HG03097 (cell line): ENCODE data around the gene FOXQ1.
"Not testable (repeated sequence)": the region's sequence is repeated elsewhere in the genome, so short reads cannot be mapped to it uniquely, and the experiment has no call there.

Source experiments
- ATAC-seq: cut with Tn5 transposase; IDR thresholded peaks from one replicate; pipeline ENCODE4 v1.9.1; 2021; ENCODE audit not compliant: unreplicated experiment, low FRiP score

Gene FOXQ1

DNA sequence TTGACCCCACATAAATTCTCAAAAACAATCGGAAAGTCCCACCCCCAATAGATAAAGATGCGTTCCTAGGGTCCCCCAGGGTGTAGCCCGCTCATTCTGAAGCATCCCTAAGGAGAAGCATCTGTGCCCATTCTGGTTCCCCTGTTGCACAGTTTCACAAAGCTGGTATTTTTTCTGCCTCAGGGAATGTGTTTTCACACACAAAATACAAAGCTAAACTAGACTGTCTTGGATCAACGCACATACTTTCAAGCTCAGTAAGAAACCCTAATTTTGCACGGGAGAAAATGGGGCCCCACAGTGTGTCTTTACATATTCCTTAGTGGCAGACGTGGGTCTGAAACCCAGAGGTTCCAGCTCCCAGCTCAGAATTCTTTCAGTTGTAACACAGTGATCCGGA is 6.1 kb downstream of the FOXQ1 start:
- ATAC-seq, result no peak

DNA sequence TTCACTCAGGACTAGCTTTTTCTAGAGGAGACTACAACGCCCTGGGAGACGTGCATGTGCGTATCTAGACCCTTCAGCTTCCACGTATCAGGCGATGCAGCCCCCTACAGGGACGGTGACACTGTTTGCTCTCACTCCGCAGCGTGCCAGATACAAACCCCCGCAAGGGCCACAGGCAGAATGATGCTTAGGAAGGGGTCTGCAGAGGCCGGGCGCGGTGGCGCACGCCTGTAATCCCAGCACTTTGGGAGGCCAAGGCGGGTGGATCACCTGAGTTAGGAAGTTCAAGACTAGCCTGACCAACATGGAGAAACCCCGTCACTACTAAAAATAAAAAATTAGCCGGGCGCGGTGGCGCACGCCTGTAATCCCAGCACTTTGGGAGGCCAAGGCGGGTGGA is 6.7 kb downstream of the FOXQ1 start:
- ATAC-seq, result not testable (repeated sequence)

DNA sequence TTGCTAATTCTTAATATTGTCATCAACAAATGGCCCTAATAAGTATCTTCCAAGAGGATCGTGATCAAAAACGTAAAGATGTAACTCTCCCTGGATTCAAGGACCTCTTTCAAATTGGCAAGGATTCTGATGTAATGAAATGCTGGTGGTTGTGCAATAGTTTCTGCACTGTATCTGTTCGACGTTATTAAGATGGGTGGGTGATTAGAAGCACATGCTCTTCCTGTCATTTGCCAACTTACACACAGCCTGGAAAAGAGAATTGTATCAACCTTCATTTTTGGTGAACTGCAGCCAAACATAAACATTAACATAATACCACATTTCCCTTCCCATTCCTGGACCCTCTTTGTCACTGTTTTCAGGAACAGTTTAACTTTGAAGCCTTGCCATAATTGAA is 9.8 kb downstream of the FOXQ1 start:
- no peak for ATAC-seq

DNA sequence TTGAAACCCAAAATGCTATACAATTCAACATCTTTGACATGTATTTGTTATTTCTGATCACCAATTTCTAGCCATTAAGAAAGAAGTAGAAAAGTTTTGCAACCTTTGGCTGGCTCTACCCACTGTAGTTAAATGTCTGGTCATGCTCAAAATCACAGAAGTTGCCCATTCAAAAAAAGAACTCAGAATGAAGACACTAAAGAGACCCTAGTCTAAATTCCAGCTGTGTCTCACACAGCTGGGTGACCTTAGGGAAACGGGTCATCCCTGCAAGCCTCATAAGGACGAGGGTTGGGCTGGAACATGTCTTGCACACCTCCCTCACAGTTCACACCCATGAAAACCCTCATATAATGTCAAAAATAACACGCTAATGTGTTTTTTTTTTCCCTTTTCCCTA is 10.3 kb downstream of the FOXQ1 start:
- no peak for ATAC-seq

DNA sequence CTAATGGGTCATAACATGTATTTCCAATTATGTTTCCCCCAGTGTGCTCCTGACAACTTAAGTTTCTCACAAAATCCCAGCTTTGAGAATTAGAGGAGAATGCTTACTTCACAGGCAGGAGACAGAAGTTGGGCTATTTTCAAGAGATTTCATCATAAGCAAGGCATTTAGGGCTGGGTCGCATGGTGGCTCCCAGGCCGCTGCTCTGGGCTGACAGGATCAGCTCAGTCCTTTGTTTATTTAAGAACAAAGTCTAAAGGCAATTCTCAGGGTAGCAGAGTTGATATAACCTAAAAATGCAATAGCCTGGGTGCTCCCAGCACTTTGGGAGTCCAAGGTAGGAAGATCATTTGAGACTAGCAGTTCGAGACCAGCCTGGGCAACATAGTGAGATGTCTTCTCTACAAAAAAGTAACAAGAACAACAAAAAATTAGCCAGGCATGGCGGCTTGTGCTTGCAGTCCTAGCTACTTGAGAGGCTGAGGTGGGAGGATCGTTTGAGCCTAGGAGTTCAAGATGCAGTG is 10.9 kb downstream of the FOXQ1 start:
- ATAC-seq, result no peak

DNA sequence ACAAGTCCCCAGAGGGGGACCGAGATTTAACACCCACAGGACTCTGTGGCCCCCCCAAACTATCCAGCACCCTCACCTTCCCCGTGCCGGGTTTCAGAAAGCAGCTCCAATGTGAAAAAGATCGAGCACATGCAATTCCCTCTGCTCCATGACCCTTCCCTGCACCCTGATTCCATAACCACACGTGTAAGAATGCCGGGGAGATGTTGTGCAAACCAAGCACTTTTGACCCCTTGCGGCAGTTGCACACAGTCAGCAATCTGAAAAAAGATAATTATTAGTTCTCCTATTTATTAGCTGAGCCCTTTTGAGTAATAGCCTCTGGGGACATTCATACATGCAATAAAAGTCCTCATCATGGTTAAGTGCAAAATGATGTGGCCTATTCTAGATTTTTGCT is 13.0 kb downstream of the FOXQ1 start:
- ATAC-seq, result no peak

DNA sequence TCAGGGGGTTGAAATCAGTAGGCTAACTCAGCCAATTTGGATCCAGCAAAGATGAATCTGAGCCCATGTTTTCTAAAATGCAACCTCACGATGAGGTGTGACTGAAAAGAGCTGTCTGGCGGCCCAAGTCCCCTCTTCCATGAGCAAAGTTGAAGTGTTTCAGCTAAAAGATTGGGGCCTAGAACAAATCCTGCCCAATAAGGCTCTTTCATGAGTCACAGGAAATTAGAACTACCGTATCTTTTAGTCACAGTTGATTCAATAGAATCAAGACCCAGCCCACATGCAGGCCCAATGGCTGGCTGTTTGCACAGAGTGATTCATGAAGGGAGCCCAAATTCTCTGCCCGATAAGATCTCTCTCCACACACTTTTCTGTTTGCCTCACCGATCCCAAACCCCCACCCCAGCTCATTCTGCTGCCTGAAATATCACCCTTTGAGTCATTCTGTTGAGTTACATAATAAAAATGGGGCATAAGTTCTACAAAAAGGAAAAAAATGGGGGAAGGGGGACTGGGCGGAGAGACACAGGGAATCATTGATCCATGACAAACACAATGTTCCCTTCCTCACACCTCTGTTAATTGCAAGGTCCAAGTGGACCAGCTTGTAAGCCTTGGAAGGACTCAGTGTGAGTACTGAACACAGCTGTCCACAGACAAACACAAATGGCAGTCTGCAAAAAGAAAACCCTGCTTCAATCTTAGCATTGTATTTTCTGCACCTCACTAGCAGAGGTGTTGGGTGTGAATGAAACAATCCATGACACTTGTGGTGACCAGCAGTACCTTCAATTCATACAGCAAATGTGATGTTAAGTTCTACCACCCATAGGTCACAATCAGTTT is 13.8 kb downstream of the FOXQ1 start:
- ATAC-seq, result no peak

DNA sequence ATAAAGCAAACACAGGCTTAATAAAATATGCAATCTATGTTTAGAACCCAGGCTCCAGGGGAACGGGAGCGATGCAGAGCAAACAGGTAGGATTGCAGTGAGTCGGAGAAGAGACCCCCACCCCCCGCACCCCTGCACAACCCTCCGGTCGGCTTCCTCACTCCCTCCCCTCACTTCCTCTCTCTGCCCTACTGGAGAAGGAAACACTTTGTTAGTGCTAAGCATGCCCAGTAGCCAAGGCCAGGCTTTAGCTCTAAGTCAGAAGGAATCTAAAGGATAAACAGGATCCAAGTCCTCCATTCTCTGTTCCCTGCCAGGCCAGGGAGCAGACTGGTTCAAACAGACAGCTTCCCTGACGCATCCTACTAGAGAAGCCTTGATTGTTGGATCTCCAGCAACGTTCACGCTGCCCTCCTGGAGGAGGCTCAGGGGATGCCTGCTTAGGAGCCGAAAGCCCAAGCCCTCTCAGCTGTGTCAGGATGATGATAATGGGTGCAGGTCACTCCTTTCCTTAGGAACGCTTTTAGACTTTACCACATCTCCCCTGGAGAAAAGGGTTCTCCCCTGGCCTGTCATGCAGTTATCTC is 14.7 kb downstream of the FOXQ1 start:
- no peak for ATAC-seq

DNA sequence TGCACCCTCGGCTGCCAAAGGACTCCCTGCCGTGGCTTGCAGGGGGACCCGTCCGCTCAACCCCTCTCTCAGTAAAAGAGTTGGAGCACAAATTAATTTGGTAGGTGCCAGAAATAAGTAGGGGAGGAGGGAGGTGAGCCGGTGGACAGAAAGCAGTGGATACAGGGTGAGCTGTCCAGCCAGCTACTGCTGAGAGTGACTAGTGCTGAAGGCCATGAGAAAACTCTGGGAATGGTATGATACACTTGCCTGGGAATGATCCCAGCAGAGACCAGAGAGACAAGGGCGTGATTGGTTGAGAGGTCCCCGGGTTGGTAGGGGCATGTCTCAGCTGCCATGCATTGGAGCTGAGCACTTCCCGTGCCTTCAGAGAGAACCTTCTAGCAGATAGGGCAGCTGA is 15.7 kb downstream of the FOXQ1 start:
- ATAC-seq, result no peak

DNA sequence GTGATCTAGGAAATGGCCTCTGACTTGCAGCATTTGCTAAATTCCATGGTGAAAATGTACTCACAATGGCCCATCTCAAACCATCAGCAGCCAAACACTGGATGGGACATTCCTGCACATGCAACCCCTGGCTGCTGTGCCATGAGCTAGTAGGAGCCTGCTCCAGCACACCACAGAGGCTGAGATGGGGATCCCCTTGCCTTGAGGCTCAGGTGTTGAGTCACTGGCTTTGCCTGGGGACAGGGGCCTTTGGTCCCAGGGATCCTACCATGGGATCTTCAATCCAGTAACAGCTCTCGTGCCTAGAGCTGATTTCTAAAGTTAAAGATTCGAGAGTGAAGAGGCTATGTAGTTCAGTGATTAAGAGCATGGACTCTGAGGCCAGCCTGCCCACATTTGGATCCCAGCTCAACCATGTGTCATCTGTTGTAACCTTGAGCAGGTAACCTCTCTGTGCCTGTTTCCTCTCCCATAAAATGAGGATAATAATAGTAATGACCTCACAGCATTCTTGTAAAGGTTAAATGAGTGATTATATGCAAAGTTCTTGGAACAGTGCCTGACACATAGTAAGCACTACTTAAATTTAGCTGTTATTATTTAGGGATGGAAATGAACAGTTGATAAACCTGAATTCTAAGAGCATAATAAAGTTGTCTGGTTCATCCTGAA is 16.4 kb downstream of the FOXQ1 start:
- no peak for ATAC-seq

DNA sequence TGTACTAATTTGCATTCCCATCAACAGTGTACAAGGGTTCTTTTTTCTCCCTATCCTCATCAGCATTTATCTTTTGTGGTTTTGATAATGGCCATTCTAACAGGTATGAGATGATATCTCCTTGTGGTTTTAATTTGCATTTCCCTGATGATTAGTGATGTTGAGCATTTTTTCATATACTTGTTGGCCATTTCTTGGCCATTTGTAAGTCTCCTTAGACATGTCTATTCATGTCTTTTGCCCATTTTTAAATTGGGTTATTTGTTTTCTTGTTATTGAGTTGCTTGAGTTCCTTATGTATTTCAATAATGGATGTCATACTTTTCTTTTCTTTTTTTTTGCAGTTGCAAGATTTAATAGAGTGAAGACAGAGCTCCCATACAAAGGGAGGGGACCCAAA is 17.8 kb downstream of the FOXQ1 start:
- no peak for ATAC-seq

DNA sequence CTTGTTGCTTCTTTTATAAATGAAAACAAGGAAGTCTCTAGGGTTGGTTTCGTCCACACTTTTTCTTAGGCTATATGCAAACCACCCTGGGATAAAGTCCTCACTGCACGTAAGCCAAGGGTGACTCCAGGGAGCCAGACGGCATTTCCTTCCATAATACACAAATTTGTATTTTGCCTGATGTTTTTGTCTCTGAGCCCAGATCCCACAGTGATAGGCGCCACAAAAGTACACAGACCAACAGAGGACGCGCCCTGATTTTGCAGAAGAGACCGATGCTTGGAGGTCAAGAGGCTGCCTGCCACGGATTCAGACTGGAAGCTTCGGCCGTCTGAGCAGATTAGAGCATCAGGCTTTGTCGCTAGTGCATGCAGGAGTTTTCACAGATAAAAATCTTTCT is 22.8 kb downstream of the FOXQ1 start:
- ATAC-seq, result no peak

DNA sequence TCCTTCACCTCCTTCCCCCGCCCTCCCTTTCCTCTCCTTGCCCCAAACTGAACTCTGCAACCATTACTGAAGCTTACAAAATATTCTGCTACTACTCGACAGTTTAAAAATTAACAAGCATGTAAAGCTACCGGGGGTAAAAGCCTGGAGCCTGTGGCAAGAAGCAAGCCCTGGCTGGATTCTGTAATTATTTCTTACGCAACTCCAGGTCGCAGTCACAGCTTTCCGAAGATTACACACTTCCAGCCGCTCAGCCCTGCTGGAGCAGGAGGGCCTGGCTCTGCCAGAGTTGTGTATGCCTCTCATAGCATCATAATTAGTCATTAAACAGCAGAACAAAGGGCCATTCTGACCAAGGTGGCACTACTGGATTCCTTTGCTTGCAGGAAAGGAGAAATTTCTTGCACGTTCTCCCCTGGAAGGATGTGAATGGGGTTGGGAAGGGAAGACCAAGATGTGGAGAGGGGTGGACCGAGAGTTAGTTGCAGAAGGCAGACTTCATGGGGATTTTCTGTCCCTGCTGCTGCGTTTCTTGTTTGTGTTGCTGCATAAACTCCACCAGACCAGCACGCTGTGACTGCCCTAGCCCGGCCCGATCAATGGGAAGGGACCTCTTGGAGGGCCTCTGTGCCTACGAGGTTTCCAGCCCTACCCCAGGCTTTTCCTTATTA is 23.6 kb downstream of the FOXQ1 start:
- ATAC-seq, result no peak

DNA sequence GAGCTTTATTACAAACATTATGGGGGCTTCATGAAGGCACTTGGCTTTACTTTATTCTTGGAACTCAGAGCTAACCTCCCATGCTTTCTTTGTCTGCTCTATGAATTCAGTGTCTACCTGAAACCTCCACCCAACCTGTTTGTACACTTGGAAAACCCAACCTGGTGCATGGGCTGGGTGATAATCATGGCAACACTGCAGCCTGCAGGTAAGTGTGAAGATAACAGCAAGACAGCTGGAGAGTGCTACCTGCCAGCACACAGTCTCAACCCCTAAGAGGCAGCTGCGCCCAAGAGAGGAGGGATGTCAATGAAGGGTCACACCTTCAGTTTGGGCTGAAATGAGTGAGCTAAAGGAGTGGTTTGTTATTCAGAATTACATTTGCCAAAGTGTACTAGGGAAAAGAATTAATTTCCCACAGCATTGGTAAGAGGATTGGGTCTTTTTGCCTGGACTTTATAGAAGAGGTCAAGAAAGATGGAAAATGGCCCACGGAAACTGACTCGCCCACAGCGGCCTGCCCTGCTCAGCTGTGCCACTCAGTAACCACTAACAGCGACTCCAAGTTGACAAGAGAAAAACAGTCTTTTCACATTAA is 24.4 kb downstream of the FOXQ1 start:
- no peak for ATAC-seq

DNA sequence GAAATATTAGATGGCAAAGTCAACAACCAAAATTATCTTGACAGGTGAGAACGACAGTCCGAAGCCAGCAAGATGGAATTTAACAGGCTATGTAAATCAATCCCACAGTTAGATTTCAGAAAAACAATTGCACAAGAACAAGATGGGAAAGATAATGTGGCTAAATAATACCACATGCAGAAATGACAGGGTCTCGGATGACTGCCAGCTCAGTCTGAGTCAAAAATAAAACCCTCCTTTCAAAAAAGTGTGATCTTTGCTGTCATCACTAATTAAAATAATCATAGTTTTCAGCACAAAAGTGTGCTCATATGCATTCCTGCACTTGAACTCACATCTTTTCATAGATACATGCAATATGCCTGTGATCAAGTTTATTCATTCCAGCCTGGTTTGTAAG is 25.9 kb downstream of the FOXQ1 start:
- no peak for ATAC-seq

DNA sequence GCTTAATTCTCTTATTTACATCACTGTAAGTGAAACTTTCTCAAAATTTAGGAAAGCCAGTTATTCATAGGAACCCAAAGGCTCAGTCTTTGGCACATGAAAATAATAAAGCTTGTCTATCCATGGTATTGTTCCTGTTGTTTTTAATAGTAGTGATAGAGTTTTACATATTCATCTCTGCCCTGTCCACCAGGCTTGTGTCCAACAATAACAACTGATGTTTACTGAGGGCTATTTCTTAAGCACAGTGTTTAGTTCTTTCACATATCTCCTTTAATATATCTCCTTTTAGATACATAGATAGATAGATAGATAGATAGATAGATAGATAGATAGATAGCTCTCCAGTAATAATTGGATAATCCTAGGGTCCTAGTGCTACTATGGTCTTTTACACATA is 34.2 kb downstream of the FOXQ1 start:
- ATAC-seq, result no peak

DNA sequence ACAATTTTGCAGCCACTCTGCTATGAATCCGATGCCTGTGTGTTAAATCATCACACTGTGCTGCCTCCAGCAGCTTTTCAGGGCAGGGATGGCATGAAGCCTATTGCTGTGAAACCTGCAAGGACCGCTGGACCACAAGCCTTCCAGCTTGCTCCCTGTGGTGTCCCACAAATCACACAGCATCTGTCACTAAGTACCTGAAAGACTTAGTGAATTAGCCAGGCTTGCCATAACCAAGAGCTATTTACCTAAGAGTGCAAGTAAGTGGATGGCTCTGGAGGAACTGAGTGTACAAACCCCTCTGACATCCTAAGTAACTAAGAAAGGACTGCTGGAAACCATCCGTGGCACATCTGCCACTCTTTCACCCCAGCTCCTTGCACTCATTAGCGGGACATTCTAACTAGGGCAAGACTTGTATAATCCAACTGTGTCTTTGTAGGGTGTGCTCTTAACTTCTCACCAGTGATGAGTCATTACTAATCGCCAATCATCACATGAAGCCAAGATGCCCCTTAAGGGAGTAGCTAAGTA is 34.7 kb downstream of the FOXQ1 start:
- no peak for ATAC-seq

DNA sequence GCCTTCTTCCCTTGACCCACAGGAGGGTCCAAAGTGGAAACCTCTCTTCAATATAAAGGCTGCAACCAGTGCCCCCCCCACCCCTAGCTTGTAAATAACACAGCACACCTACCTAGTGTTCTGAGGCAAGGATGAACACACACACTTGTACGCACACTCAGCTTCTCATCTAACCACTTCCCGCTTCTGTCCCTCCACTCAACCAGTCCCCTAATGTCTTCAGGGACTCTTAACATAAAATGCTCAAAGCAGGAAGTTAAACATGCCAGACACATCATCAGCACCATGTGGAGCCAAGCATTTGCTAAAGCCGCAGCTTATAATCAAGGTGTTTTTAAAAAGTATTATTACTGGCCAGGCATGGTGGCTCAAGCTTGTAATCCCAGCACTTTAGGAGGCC is 35.3 kb downstream of the FOXQ1 start:
- ATAC-seq, result no peak

DNA sequence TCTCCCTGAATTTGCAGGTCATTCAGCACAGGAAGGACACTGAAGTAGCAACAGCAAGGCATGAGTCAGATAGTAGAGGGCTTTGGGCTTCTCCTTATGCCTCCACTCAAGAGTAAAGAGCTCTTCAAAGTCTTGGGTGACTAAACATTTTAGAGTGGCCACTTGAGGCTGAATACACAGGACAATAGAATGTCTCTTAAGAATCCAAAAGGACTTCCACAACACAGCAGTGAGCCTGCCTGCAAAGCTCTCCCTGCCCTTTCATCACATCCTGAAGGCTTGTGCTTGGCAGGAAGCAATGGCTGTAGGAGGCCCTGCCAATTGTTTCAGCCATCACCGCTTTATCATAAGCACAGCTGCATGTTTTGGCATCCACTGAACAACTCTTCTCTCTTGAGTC is 36.8 kb downstream of the FOXQ1 start:
- ATAC-seq, result no peak

DNA sequence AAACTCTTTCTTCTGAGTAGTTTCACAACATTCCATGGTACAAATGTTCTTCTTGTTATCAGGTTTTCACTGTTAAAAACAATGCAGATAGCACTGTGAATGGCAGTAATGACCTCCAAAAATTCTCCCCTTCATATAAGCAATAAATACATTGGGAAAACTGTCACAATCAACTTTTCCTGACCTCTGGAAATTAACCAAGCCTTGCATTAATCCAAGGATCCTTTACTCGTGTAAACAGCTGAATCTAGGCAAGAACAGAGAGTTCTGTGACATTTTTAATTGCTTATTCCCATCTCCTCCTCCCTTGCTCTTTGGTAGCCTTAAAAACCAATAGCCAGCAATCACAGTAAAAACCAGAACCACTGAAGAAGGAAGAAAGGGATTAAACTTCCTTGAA is 37.8 kb downstream of the FOXQ1 start:
- no peak for ATAC-seq
